Panc1 (cell line): ENCODE data around the gene GRID1.

Experiments
- CTCF ChIP-seq: fragments of 450-650 bp; IDR thresholded peaks from 2 replicates; pipeline ENCODE4 v1.5.1; 2017; ENCODE audit warnings: mild to moderate bottlenecking
- POLR2AphosphoS5 ChIP-seq: IDR thresholded peaks from 2 replicates; pipeline ENCODE4 v1.6.1; 2012; ENCODE audit warnings: mild to moderate bottlenecking, low read depth, low read length, moderate library complexity
- SIN3A ChIP-seq: IDR thresholded peaks from 2 replicates; pipeline ENCODE4 v1.6.1; 2012; ENCODE audit warnings: low read depth, mild to moderate bottlenecking, low read length, moderate library complexity, borderline replicate concordance; ENCODE audit not compliant: insufficient read depth
- TCF7L2 ChIP-seq: IDR thresholded peaks from 2 replicates; pipeline ENCODE4 v1.6.1; 2011; ENCODE audit warnings: mild to moderate bottlenecking, low read depth, low read length, inconsistent platforms

- no peak for TF ChIP-seq CTCF
- TF ChIP-seq TCF7L2: no peak
- TF ChIP-seq POLR2AphosphoS5: no peak
- no peak for TF ChIP-seq SIN3A
Observed at GRCh38 chr10:86170255-86171108, 196.1 kb downstream of the GRID1 start.
